ENCODE data around the gene PHEX.

PHEX gene

DNA sequence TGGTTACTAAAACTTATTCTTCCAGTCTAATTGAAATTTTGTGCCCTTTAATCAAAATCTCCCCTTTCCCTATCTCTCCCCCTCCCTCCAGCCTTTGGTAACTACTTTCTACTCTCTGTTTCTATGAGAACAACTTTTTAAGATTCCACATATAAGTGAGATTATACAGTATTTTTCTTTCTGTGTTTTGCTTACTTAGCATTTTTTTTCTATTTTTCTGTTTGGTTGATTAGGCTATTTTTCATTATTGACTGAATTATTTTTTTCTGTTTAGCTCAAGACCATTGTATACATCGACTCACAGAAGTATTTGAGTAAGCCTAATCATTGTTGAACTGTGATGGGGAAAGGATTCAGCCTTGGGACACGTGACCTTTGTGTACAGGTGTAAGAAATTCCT is 116.4 kb downstream of the PHEX start:
- no peak for DNase-seq (ENCODE audit: low read depth in 1 of 2, low spot score in 1 of 2)

DNA sequence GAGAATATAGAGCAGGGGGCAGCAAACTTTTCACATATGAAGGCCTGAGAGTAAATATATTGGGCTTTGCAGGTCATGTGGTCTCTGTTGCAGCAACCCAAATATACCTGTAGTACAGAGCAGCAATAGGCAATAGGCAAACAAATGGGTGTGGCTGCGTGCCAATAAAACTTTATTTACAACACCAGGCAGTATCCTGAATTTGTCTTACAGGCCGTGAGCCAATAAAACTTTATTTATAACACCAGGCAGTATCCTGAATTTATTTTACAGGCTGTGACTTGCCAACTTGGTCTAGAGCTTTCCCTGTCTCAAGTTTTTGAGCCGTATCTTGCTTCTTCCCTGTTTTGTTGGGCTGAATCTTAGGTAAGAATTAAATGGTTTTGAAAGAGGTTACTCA is 118.2 kb downstream of the PHEX start:
- DNase-seq (ENCODE audit: low read depth in 1 of 2, low spot score in 1 of 2): no peak

DNA sequence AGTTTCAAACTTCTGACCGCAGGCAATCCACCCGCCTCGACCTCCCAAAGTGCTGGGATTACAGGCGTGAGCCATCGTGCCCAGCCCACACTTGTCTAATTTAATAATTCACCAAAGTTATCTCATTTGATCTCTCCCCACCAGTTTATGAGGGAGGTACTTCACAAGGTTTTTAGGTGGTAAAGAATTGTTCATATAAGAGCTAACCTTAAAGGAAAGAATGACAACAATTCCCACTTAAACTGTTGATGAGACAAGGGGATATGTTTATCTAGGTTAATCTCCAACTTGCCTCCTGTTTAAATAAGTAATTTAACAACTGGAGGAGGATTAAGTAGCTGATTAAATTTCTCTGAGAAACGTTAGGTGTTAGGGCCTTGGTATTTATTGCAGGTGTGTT is 123.0 kb downstream of the PHEX start:
- DNase-seq (ENCODE audit: low read depth in 1 of 2, low spot score in 1 of 2): no peak

DNA sequence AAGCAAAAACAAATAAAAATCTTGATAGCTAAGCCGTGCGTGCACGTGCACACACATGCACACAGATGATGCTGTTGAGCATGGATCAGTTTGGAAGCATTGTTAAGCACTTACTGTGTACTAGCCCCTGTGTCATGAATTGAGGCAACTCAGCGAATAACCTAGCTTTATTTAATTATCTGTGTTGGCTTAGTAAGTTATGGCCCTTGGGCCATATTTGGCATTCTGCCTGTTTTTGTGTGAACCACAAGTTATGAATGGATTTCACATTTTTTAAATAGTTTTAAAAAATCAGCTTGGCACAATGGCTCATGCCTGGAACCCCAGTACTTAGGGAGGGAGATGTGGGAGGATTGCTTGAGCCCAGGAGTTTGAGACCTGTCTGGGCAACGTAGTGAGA is 126.9 kb downstream of the PHEX start:
- DNase-seq (ENCODE audit: low read depth in 1 of 2, low spot score in 1 of 2): no peak

DNA sequence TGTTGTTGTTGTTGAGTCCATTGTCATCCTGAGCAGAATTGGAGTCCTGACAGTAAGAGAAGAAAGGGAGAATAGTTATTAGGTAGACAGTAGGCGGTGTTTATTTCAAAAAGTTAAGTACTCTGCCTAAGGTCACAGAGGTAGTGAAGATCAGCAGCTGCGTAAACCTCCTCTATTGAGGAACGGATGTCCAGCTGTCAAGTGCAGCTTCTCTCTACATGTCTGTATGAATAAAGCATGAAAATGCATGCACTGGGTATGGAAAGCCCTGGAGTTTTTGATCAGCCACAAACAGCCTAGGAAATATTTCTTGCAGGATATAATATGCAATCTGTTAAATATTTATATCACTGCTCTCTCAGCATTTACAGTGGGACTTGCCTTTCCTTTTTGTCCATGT is 131.2 kb downstream of the PHEX start:
- DNase-seq (ENCODE audit: low read depth in 1 of 2, low spot score in 1 of 2): no peak

DNA sequence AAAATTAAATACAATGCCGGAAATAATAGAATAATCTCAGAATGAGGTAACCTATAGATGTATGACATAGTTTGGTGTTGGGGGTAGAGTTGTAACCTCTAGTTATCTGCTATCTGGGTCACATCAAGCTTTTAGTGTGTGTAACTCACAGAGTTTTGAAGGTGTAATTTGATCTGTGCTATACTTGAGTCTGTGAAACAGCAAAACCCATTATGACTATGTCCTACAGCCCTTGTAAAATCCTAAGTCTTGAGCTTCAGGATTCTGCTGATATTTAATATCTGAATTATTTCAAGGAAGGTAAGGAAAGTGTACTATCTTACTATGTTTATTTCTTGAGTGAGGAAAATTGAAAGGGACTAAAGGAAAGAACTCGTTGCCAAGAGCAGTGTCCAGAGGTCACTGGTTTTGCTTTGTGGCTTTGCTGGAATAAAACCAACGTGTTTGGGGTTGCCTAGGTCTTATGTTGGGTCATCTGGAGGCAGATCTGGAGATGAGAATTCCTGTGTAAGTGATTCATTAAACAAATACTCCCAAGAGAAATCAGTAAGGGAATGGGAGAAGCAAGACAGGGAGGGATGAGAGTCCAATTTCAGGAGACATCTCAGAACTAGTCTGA is 132.8 kb downstream of the PHEX start:
- no peak for DNase-seq (ENCODE audit: low read depth in 1 of 2, low spot score in 1 of 2)

DNA sequence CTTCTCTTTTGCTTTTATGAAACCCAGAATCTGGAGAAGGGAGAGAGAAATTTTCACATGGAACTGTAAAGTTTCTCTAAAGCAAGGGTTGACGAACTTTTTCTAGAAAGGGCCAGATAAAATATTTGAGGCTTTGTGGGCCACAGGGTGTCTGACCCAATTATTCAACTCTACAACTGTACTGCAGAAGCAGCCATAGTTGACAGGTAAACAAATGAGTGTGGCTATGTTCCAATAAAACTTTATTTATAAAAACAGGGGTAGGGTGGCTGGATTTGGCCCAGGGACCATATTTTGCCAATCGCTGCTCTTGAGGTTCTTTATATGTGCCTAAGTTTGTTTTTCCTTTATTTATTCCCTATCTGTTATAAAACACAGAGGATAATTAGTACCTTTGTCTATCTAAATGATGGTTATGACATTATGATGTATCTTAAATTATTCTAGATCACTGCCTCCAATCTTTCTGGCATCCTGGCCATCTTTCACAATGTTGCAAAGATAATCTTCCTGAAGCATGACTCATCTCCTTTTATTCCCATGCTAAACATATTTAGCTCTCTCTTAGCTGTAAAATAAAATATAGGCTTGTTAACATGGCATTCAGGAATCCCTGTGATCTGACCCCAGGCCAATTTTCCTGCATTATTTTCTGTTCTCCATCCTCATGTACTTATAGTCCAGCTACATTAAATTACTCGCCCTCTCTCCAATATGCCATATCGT is 133.8 kb downstream of the PHEX start:
- DNase-seq (ENCODE audit: low read depth in 1 of 2, low spot score in 1 of 2): no peak

DNA sequence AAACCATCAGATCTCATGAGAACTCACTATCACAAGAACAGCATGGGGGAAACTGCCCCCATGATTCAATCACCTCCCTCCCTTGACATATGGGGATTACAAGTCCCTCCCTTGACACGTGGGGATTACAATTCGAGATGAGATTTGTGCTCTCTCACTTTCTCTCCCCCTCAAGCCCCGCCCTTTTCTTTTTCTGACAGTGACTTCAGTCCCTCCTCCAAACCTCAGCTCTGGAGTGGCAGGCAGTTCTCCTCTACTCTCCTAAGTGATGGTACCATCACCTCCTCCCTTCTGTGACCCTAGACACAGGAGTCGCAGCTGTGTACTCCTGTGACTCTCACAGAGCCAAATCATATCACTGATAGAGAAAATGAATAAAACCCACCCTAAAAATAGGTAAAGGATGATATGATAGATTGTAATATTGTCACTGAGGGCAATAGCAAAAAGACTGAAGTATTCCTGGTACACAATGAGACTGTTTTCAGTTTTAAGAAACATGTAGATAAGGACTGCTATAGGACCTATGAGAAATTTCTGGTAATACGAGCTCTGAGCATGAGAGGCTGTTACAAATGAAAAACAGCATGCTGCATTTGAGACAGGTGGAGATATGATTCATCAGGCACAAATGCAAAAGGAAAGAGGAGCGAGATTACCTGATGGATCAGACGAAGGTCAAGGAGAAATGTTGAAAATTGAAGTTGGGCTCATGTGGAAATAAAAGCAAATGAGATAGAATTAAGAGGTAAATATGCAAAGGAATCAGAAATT is 139.3 kb downstream of the PHEX start:
- DNase-seq (ENCODE audit: low read depth in 1 of 2, low spot score in 1 of 2): no peak

DNA sequence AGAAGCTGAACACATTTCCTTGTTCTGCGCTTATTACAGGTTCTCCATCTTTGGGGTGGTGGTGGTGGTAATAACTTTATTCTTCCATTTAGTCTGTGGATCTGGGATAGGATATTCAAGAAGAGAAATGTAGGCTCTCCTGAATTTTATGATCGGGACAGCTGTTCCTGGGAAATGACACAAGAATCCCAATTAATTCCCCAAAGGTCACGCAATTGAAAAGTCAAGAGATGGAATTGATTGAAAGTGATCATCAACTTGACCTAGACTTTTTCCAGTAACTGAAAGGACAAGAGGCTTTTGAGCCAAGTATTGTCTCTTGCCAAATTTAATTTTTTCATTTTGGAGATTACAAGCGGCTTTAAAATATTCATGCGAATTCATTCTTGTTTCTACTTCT is 141.8 kb downstream of the PHEX start:
- DNase-seq (ENCODE audit: low read depth in 1 of 2, low spot score in 1 of 2): no peak

DNA sequence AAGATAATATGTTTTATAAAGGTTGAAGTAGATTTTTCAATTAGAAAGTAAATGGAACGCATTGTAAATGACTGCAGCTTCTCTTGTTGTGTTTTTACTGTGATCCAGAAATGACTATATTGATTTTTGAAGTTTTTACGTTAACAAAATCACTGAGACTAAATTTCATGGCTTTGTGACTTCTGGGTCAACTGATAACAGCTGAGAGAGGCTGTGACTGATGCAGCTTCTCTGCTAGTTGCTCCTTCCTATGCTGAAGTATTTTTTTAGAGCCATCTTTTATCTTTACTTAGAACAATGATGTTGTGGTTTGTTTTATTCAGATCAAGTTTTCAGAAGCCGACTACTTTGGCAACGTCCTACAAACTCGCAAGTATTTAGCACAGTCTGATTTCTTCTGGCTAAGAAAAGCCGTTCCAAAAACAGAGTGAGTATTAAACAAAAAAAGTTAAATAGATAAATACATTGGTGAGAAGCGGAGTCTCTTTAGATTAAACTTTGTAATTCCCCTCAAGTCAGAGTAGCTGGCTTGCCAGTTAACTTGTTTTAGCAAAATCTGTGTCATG is 145.9 kb downstream of the PHEX start:
- no peak for DNase-seq (ENCODE audit: low read depth in 1 of 2, low spot score in 1 of 2)

DNA sequence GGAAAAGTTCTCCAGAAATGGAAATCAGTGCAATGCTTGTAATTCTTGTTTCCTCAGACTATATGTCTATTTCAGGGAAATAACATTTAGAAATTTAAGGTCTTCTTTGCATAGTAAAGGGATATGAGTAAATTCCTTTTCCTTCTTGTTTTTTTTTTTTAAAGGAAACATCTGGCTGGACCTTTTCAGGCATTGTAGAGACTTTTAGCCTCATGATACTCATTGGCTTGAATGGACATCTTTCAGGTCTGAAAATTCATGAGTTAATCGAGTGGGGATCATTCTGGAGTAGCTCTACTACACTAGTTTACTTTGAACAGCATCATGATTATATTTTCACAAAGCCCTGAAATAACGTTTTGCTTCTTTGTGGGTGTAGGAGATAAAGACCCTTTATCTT is 152.0 kb downstream of the PHEX start:
- DNase-seq (ENCODE audit: low read depth in 1 of 2, low spot score in 1 of 2): no peak

DNA sequence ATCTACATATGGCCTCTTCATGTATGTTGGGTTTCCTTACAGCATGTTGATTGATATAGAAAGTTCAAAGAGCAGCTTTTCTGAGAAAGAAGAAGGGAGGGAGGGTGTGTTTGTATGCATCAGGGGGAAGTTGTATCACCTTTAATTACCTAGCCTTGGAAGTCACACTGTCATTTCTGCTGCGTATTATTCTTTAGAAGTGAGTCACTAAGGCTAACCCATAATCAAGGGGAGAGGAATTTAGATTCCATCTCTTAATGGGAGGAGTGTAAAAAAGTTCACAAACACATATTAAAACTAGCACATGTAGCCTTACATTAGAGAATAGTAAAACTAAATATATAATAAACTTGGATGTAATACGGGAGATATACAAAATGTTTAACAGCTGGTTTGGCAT is 154.0 kb downstream of the PHEX start:
- DNase-seq (ENCODE audit: low read depth in 1 of 2, low spot score in 1 of 2): no peak

DNA sequence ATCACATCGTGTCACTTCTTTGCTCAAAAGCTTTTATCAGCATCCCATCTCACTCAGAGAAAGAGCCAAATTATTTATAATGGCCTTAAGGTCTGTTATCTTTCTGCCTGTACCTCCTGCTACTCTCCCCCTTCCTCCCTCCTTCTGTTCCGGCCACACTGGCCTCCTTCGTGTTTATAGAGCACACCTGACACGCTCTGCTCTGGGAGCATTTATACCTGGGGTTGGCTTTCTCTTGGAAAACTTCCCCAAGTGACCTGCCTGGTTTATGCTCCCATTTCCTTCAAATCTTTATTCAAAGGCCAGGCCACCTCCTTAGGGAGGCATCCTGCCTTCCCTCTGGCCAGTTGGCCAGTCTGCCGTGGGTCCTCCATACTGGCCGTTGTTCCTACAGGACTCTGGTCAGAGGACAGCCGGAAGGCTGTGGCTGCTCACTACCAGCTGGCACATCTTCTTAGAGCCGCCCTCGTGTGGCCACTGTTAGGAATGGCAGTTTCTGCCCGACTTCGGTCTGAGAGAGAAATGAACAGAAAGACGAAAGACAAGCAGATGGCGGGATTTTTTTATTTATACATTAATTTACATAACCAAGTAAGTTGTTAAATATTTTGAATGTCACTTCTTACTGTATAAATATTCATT is 160.4 kb downstream of the PHEX start:
- peak; percentile 3 to 26 for DNase-seq (ENCODE audit: low read depth in 1 of 2, low spot score in 1 of 2)

DNA sequence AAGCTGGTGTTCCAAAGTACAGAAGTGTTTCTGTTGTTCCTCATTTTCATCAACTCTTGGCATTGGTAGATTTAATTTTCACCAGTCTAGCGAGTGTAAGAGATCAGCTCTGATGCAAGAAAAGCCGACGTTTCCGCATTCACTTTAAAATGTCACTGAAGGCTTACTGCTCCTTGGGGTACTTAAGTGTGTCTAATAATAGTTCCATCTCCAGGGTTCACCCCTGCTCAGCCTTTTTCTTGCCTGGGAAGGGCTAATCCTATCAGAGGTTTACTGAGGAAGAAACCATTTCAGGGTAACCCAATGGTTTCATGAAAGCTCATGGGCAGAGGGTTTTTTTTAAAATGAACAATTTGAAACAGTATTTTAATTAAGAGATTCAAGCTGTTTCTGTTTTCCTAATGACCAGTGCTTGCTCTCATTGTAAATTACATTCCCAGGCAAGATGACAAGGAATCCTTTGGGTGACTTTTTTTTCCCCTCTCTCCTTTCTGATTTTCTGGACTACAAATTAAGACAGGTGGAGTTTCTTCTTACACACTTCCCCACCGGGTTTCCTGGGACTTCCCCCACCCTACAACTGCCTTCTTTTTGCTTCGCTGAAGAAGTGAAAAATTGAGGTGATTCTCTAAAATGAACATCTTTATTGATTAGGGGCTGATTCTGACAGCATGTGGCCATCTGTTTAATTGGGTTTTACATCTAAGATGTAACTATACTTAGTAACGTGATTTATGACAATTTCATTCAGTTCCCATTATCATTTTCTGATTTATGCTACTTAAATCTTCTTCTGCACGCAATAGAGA is 161.9 kb downstream of the PHEX start:
- no peak for DNase-seq (ENCODE audit: low read depth in 1 of 2, low spot score in 1 of 2)

DNA sequence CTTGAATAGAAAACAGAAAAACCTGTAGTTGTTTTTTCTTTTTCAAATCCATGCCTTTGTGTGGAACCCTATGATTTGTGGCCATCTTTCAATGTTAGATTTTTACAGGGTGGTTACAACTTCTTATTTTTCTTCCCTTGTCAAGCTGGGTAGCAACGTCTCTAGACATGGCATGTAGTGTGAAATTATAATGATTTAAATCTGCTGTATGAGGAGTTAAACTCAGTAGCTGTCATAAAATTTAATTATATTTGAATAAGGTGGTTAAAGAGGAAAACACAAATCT is 162.5 kb downstream of the PHEX start:
- no peak for DNase-seq (ENCODE audit: low read depth in 1 of 2, low spot score in 1 of 2)

DNA sequence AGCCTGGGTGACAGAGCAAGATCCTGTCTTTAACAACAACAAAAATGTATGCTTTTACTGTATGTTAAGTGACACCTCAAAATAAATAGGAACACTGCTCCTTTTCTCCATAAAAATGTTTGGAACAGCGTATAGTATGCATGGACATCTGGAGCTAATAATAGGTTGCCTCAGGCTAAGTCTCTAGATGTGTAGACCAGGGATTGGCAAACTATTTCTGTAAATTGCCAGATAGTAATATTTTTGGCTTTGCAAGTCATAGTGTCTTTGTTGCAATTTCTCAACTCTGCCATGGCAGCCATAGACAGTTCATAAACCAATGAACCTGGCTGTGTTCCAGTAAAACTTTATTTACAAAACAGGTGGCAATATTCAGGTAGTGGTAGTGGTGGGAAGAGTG is 164.0 kb downstream of the PHEX start:
- DNase-seq (ENCODE audit: low read depth in 1 of 2, low spot score in 1 of 2): no peak

DNA sequence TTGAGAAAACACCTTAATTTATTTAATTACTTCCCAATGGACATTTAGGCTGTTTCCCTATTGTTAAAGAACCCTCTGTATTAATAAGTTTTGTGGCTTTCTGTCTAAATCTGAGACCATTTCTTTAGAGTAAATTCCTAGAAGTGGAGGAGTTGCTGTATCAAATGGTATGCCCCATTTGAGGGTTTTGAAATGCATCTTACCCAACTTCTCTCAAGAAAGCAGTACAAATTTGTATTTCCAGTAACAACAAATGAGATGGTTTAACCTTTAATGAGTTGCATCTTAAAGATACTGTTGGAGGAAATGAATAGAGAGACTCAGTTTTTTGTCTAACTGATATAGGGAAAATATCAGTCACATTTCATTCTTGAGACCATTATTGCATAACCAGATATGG is 170.1 kb downstream of the PHEX start:
- no peak for DNase-seq (ENCODE audit: low read depth in 1 of 2, low spot score in 1 of 2)

DNA sequence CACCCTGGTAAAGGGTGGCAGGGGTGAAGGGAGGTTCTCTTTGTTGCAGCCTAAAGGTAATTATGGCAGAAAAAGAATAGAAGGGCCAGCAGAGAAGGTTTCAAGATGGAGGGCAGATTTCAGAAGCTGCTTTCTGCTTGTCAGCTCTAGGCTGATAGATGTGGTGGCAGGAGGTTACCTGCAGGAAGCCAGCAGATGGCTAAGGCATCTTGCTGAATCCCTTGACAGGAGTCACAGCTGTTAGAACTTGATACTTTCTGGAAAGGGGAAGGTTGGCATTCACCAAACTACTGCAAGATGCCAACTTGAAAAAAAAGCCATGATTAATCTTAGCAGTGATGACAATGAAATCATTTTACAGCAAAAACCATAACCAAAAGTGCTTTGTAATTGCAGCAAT is 171.1 kb downstream of the PHEX start:
- DNase-seq (ENCODE audit: low read depth in 1 of 2, low spot score in 1 of 2): no peak

DNA sequence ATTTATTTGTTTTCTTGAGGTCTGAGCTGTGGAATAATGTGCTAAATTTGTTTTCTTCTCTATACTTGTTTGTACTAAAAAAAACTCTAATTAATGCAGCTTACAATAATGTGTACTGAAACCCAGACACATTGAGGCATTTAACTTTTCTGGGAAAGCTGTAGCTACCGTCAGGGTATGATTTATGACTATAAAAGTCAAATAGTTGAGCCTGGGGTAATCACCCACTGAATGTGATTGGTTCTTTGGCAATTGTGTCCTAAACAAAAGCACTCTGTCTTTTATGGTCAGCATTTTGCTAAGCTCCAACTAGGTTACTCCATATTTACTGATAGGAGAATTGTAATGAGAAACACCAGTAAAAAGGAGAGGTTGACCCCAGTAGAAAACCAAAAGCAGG is 174.7 kb downstream of the PHEX start:
- no peak for DNase-seq (ENCODE audit: low read depth in 1 of 2, low spot score in 1 of 2)

DNA sequence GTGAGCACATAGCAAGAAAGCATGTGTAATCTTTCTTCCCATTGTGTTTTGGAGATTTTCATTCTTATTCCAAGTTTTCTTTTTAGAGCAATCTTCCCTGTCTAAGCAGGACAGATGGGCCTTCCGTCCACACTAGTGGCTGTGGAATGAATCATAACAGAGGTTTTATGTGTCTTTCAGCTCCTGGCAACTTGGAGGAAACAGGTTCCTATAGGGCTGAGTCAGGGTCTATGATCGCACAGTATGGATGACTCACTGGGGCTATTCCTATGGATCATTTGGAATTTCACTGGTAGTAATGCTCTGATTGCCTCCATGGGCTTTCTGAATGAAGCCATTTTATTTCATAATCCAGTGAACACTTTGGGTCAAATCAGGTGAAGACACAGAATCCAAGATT is 188.8 kb downstream of the PHEX start:
- no peak for DNase-seq (ENCODE audit: low read depth in 1 of 2, low spot score in 1 of 2)

DNA sequence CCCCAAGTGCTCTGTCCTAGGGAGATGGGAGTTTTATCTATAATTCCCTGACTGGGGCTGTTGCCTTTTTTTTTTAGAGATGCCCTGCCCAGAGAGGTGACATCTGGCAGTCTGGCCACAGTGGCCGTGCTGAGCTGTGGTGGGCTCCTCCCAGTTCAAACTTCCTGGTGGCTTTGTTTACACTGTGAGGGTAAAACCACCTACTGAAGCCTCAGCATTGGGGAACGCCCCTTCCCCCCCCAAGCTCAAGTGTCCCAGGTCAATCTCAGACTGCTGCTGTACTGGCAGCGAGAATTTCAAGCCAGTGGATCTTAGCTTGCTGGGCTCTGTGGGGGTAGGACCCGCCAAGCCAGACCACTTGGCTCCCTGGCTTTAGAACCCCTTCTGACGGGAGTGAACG is 202.3 kb downstream of the PHEX start:
- DNase-seq (ENCODE audit: low read depth in 1 of 2, low spot score in 1 of 2): no peak
